Adrenal gland (tissue), 12 donors: ENCODE results near the gene VEPH1. TPM values are rescaled to one million over a fixed set of nuclear protein-coding genes. Genes with fewer than 3 reads are reported as not detected.

ENCODE experiments used
- DNase-seq, 7 donors: peaks; one replicate each; pipeline ENCODE4 v3.0.0-alpha.2; 2019 to 2020
- H3K27ac ChIP-seq, 5 donors: fragments of 200-600 bp; sonication (generic) in 4 of 5; 1 replicate in 3 of 5; 2 replicates in 2 of 5; pipeline versions ENCODE4 v1.5.1 to v1.8.0; 2016 to 2020; ENCODE audit warnings: mild to moderate bottlenecking in 1 of 5
- H3K27me3 ChIP-seq: fragments of 200-600 bp; 2 replicates; pipeline ENCODE4 v1.8.0; 2021
- H3K36me3 ChIP-seq, 2 donors: fragments of 200-600 bp; replicated peaks in 1 of 2; 1 replicate in 1 of 2; 2 replicates in 1 of 2; pipeline versions ENCODE4 v1.5.1 to v1.8.0; 2018 to 2022
- H3K4me1 ChIP-seq, 2 donors: fragments of 200-600 bp; replicated peaks in 1 of 2; 1 replicate in 1 of 2; 2 replicates in 1 of 2; pipeline versions ENCODE4 v1.5.1 to v1.8.0; 2018 to 2021
- H3K4me3 ChIP-seq, 4 donors: fragments of 200-600 bp; sonication (generic) in 3 of 4; one replicate each; pipeline ENCODE4 v1.5.1; 2016 to 2018
- H3K9me3 ChIP-seq, 3 donors: fragments of 200-600 bp; sonication (generic) in 1 of 3; replicated peaks in 1 of 3; 1 replicate in 2 of 3; 2 replicates in 1 of 3; pipeline versions ENCODE4 v1.5.1 to v1.8.0; 2016 to 2021
- CTCF ChIP-seq, 6 experiments: fragments of 450-650 bp in 4 of 6; fragments of 200-600 bp in 2 of 6; sonication (generic) in 1 of 6; IDR thresholded peaks; 1 replicate in 5 of 6; 2 replicates in 1 of 6; pipeline versions ENCODE4 v1.5.1 to v1.8.0; 2016 to 2021; ENCODE audit warnings: antibody characterized with exemption in 6 of 6, mild to moderate bottlenecking in 2 of 6, moderate library complexity in 1 of 6
- POLR2A ChIP-seq, 2 donors: fragments of 450-650 bp; IDR thresholded peaks; one replicate each; pipeline ENCODE4 v1.6.1; 2017; ENCODE audit warnings: antibody characterized with exemption in 2 of 2, mild to moderate bottlenecking in 2 of 2, moderate library complexity in 1 of 2
- WGBS, 4 donors: extraction: QIAGEN DNeasy Blood & Tissue Kit in 2 of 4; methylation state at CpG; one replicate each; pipeline versions ENCODE4 v1.1.5 to v1.1.7; 2013 to 2017; 5-methylcytosine and 5-hydroxymethylcytosine counted together
- intact Hi-C, 2 donors: fragments of 100-400 bp; cut with DNase I; formaldehyde crosslinking; loops; one replicate each; pipeline versions ENCODE4 v1.14.1 to v1.15.0; 2022 to 2023
- polyA plus RNA-seq, 3 donors: library from polyadenylated mRNA; stranded (reverse); fragments of 200-250 nt in 2 of 3; fragments of 350-450 nt in 1 of 3; fragmentation: Illumina TruSeq in 1 of 3; extraction: RNeasy Lipid Tissue Mini Kit (QIAGEN cat#74804) in 1 of 3; gene quantifications; one replicate each; pipeline ENCODE4 v1.2.3, GENCODE V29; 2013 to 2014
- total RNA-seq, 9 donors: library from RNA; depleted of rRNA in 4 of 9; stranded (reverse); fragments of >200 nt in 4 of 9; fragments of 120-200 nt in 1 of 9; fragmentation: NEBNext Ultra II Directional in 1 of 9; extraction: Animal tissue kit (Norgen Biotek cat#: 25700) in 1 of 9; gene quantifications; one replicate each; pipeline versions ENCODE4 v1.1.0 to v1.2.4, GENCODE V29; 2013 to 2023
- donor health status: healthy with polysubstance abuse.
- donor health status: Bipolar disorder and iron deficiency.
- donor health status: DM: yes; HTN: yes; CAD: no.
- donor health status: DM: no; HTN: no; CAD: no.
- donor health status: DM: no; HTN: no; CAD: no.
- donor health status: DM: yes; HTN: yes; CAD: no.

Gene VEPH1
- total and polyA plus RNA-seq, 12 donors = 16.0 to 124 (median 55.2) TPM

GRCh38 chr3:157443905-157444796 lies 59.1 kb downstream of the VEPH1 start:
- TF ChIP-seq POLR2A (IDR thresholded peaks at IDR 0.05) (no peak), CTCF (IDR thresholded peaks at IDR 0.05) (no peak)
- H3K4me1 ChIP-seq = no peaks in the 10 kb centered on the region
- no peaks in the 10 kb centered on the region for H3K27me3 ChIP-seq
- no peak overlapping the region for H3K4me3 ChIP-seq
- no peak overlapping the region for H3K27ac ChIP-seq
- DNase-seq = no peak
- WGBS, 4 donors = 80 to 83% (median 80%) methylated on average over 3 of the region's 3 CpGs
- no peaks in the 10 kb centered on the region for H3K9me3 ChIP-seq
- H3K36me3 ChIP-seq = no peaks in the 10 kb centered on the region
- intact Hi-C loops = no loop called here

GRCh38 chr3:157442729-157443128 lies 60.5 kb downstream of the VEPH1 start:
- no peak overlapping the region for H3K27ac ChIP-seq
- H3K4me3 ChIP-seq = no peak overlapping the region
- H3K27me3 ChIP-seq = no peaks in the 10 kb centered on the region
- TF ChIP-seq POLR2A (IDR thresholded peaks at IDR 0.05) (no peak), CTCF (IDR thresholded peaks at IDR 0.05) (no peak)
- 66 to 78% (median 75%) methylated on average over 2 of the region's 2 CpGs for WGBS, 4 donors
- H3K36me3 ChIP-seq = no peaks in the 10 kb centered on the region
- peaks cover 6 to 7% of the 10 kb centered on the region in 2 donors for H3K4me1 ChIP-seq
- DNase-seq = no peak
- intact Hi-C loops = no loop called here
- H3K9me3 ChIP-seq = no peaks in the 10 kb centered on the region

GRCh38 chr3:157441102-157441624 lies 62.1 kb downstream of the VEPH1 start:
- TF ChIP-seq CTCF (IDR thresholded peaks at IDR 0.05) (no peak), POLR2A (IDR thresholded peaks at IDR 0.05) (no peak)
- Histone ChIP-seq H3K27me3 (no peaks in the 10 kb centered on the region), H3K9me3 (no peaks in the 10 kb centered on the region), H3K4me3 (no peak overlapping the region), H3K36me3 (no peaks in the 10 kb centered on the region), H3K4me1 (peaks cover 12 to 15% of the 10 kb centered on the region in 2 donors), H3K27ac (no peak overlapping the region)
- intact Hi-C loops = no loop called here
- 88 to 96% (median 95%) methylated on average over 2 of the region's 2 CpGs for WGBS, 4 donors
- DNase-seq = no peak

GRCh38 chr3:157438194-157438730 lies 65.0 kb downstream of the VEPH1 start:
- intact Hi-C loops = no loop called here
- no peak for DNase-seq
- Histone ChIP-seq H3K4me1 (peaks cover 12 to 15% of the 10 kb centered on the region in 2 donors), H3K27me3 (no peaks in the 10 kb centered on the region), H3K27ac (no peak overlapping the region), H3K36me3 (no peaks in the 10 kb centered on the region), H3K9me3 (no peaks in the 10 kb centered on the region), H3K4me3 (peak overlapping the region in 2 of 4 donors; percentile 10 to 66)
- TF ChIP-seq CTCF (IDR thresholded peaks at IDR 0.05) (no peak), POLR2A (IDR thresholded peaks at IDR 0.05) (no peak)
- WGBS, 4 donors = 1 to 5% (median 3%) methylated on average over 12 to 22 of the region's 22 CpGs
